ENCODE results near the gene AGBL4. TPM values are rescaled to one million over a fixed set of nuclear protein-coding genes. Genes with fewer than 3 reads are reported as not detected.
"Not testable (repeated sequence)": the region's sequence is repeated elsewhere in the genome, so short reads cannot be mapped to it uniquely, and the experiment has no call there.

The AGBL4 gene
- total and polyA plus RNA-seq, 2 experiments from 2014 or later: not detected

GRCh38 chr1:49854741-49855140, 169.0 kb downstream of the AGBL4 start:
- Histone ChIP-seq H3K4me2 (ENCODE audit: unreplicated experiment) (no peak overlapping the region), H3K27ac (no peak overlapping the region), H3K79me2 (ENCODE audit: insufficient read depth) (no peaks in the 10 kb centered on the region), H3K9me2 (ENCODE audit: insufficient read depth) (no peaks in the 10 kb centered on the region), H3K27me3 (replicated peaks; ENCODE audit: insufficient read depth) (no peaks in the 10 kb centered on the region), H3K4me3 (no peak overlapping the region), H3K9me3 (ENCODE audit: low read depth) (no peaks in the 10 kb centered on the region), H2AFZ (no peak overlapping the region), H4K20me1 (ENCODE audit: insufficient read depth) (no peaks in the 10 kb centered on the region), H3K4me1 (ENCODE audit: insufficient read depth) (no peaks in the 10 kb centered on the region), H3K9ac (no peak overlapping the region), H3K36me3 (ENCODE audit: low read depth) (no peaks in the 10 kb centered on the region), H3F3A (ENCODE audit: insufficient read depth) (no peaks in the 10 kb centered on the region)
- no peak for TF ChIP-seq EZH2phosphoT487 (IDR thresholded peaks at IDR 0.05; ENCODE audit: insufficient read depth, low read depth)
- no peak for TF ChIP-seq EZH2 (IDR thresholded peaks at IDR 0.05; ENCODE audit: insufficient read depth, poor library complexity, severe bottlenecking)
- in situ Hi-C loops (cut with MboI): no loop called here
- no peak for DNase-seq

GRCh38 chr1:49842596-49842995, 181.2 kb downstream of the AGBL4 start:
- Histone ChIP-seq H3K4me2 (ENCODE audit: unreplicated experiment) (no peak overlapping the region), H3K79me2 (ENCODE audit: insufficient read depth) (no peaks in the 10 kb centered on the region), H2AFZ (no peak overlapping the region), H3K27me3 (replicated peaks; ENCODE audit: insufficient read depth) (no peaks in the 10 kb centered on the region), H3K9ac (no peak overlapping the region), H3K9me3 (ENCODE audit: low read depth) (no peaks in the 10 kb centered on the region), H3F3A (ENCODE audit: insufficient read depth) (no peaks in the 10 kb centered on the region), H3K27ac (no peak overlapping the region), H3K4me1 (ENCODE audit: insufficient read depth) (no peaks in the 10 kb centered on the region), H3K36me3 (ENCODE audit: low read depth) (no peaks in the 10 kb centered on the region), H3K9me2 (ENCODE audit: insufficient read depth) (no peaks in the 10 kb centered on the region), H3K4me3 (no peak overlapping the region), H4K20me1 (ENCODE audit: insufficient read depth) (no peaks in the 10 kb centered on the region)
- 20 to 37% methylated on average over 2 of the region's 2 CpGs for WGBS, 2 experiments (ENCODE audit: low coverage in 1 of 2, low lambda C conversion rate in 2 of 2, missing lambda C conversion rate in 2 of 2)
- TF ChIP-seq EZH2phosphoT487 (IDR thresholded peaks at IDR 0.05; ENCODE audit: insufficient read depth, low read depth): no peak
- no peak for TF ChIP-seq EZH2 (IDR thresholded peaks at IDR 0.05; ENCODE audit: insufficient read depth, poor library complexity, severe bottlenecking)
- in situ Hi-C loops (cut with MboI): no loop called here
- no peak for DNase-seq

GRCh38 chr1:49841767-49842166, 182.0 kb downstream of the AGBL4 start:
- WGBS, 2 experiments (ENCODE audit: low coverage in 1 of 2, low lambda C conversion rate in 2 of 2, missing lambda C conversion rate in 2 of 2): 50 to 53% methylated on average over 11 to 13 of the region's 13 CpGs
- DNase-seq: no peak
- H3K4me2 ChIP-seq (ENCODE audit: unreplicated experiment): no peak overlapping the region

GRCh38 chr1:49824261-49824660, 199.5 kb downstream of the AGBL4 start:
- no peaks in the 10 kb centered on the region for H3K4me1 ChIP-seq (ENCODE audit: insufficient read depth)
- WGBS, 2 experiments (ENCODE audit: low coverage in 1 of 2, low lambda C conversion rate in 2 of 2, missing lambda C conversion rate in 2 of 2): 0% methylated on average over 1 of the region's 1 CpG
- TF ChIP-seq EZH2 (IDR thresholded peaks at IDR 0.05; ENCODE audit: insufficient read depth, poor library complexity, severe bottlenecking) (no peak), EZH2phosphoT487 (IDR thresholded peaks at IDR 0.05; ENCODE audit: insufficient read depth, low read depth) (no peak)
- H4K20me1 ChIP-seq (ENCODE audit: insufficient read depth): no peaks in the 10 kb centered on the region
- H3K9ac ChIP-seq: no peak overlapping the region
- H3K79me2 ChIP-seq (ENCODE audit: insufficient read depth): no peaks in the 10 kb centered on the region
- in situ Hi-C loops (cut with MboI): no loop called here
- H2AFZ ChIP-seq: no peak overlapping the region
- no peak overlapping the region for H3K4me3 ChIP-seq
- DNase-seq: no peak
- H3F3A ChIP-seq (ENCODE audit: insufficient read depth): no peaks in the 10 kb centered on the region
- no peaks in the 10 kb centered on the region for H3K9me3 ChIP-seq (ENCODE audit: low read depth)
- no peak overlapping the region for H3K27ac ChIP-seq
- no peak overlapping the region for H3K4me2 ChIP-seq (ENCODE audit: unreplicated experiment)
- no peaks in the 10 kb centered on the region for H3K36me3 ChIP-seq (ENCODE audit: low read depth)
- H3K9me2 ChIP-seq (ENCODE audit: insufficient read depth): no peaks in the 10 kb centered on the region
- H3K27me3 ChIP-seq (replicated peaks; ENCODE audit: insufficient read depth): no peaks in the 10 kb centered on the region

More at GRCh38 chr1:49841767-49842166, 182.0 kb downstream of the AGBL4 start:
- Histone ChIP-seq H4K20me1 (ENCODE audit: insufficient read depth) (no peaks in the 10 kb centered on the region), H3K27ac (no peak overlapping the region), H3K27me3 (replicated peaks; ENCODE audit: insufficient read depth) (no peaks in the 10 kb centered on the region), H3K4me3 (no peak overlapping the region), H3K9ac (no peak overlapping the region), H3K79me2 (ENCODE audit: insufficient read depth) (no peaks in the 10 kb centered on the region), H3K9me3 (ENCODE audit: low read depth) (no peaks in the 10 kb centered on the region), H3K9me2 (ENCODE audit: insufficient read depth) (no peaks in the 10 kb centered on the region), H3K4me1 (ENCODE audit: insufficient read depth) (no peaks in the 10 kb centered on the region), H3K36me3 (ENCODE audit: low read depth) (no peaks in the 10 kb centered on the region), H2AFZ (no peak overlapping the region), H3F3A (ENCODE audit: insufficient read depth) (no peaks in the 10 kb centered on the region)
- TF ChIP-seq EZH2 (IDR thresholded peaks at IDR 0.05; ENCODE audit: insufficient read depth, poor library complexity, severe bottlenecking): no peak
- no peak for TF ChIP-seq EZH2phosphoT487 (IDR thresholded peaks at IDR 0.05; ENCODE audit: insufficient read depth, low read depth)
- in situ Hi-C loops (cut with MboI): no loop called here

- WGBS, 2 experiments (ENCODE audit: low coverage in 1 of 2, low lambda C conversion rate in 2 of 2, missing lambda C conversion rate in 2 of 2): 0% methylated on average over 2 of the region's 2 CpGs
- in situ Hi-C loops (cut with MboI): no loop called here
- Histone ChIP-seq H4K20me1 (ENCODE audit: insufficient read depth) (no peaks in the 10 kb centered on the region), H3K9me2 (ENCODE audit: insufficient read depth) (no peaks in the 10 kb centered on the region), H3K4me1 (ENCODE audit: insufficient read depth) (no peaks in the 10 kb centered on the region), H3K27ac (no peak overlapping the region), H3K36me3 (ENCODE audit: low read depth) (no peaks in the 10 kb centered on the region), H3K27me3 (replicated peaks; ENCODE audit: insufficient read depth) (no peaks in the 10 kb centered on the region), H3K4me2 (ENCODE audit: unreplicated experiment) (no peak overlapping the region), H3K79me2 (ENCODE audit: insufficient read depth) (no peaks in the 10 kb centered on the region), H2AFZ (no peak overlapping the region), H3K4me3 (no peak overlapping the region), H3K9ac (no peak overlapping the region), H3K9me3 (ENCODE audit: low read depth) (peaks cover 6% of the 10 kb centered on the region), H3F3A (ENCODE audit: insufficient read depth) (no peaks in the 10 kb centered on the region)
- no peak for DNase-seq
- TF ChIP-seq EZH2phosphoT487 (IDR thresholded peaks at IDR 0.05; ENCODE audit: insufficient read depth, low read depth) (no peak), EZH2 (IDR thresholded peaks at IDR 0.05; ENCODE audit: insufficient read depth, poor library complexity, severe bottlenecking) (no peak)
Measured at GRCh38 chr1:49817681-49818080, 206.1 kb downstream of the AGBL4 start.

GRCh38 chr1:49787013-49787412, 236.7 kb downstream of the AGBL4 start:
- H3K4me2 ChIP-seq (ENCODE audit: unreplicated experiment); H3K4me1 ChIP-seq (ENCODE audit: insufficient read depth); H3K27me3 ChIP-seq (replicated peaks; ENCODE audit: insufficient read depth); DNase-seq; H4K20me1 ChIP-seq (ENCODE audit: insufficient read depth); H3K9me3 ChIP-seq (ENCODE audit: low read depth); H3K36me3 ChIP-seq (ENCODE audit: low read depth); H2AFZ ChIP-seq; H3K79me2 ChIP-seq (ENCODE audit: insufficient read depth); H3K4me3 ChIP-seq; H3F3A ChIP-seq (ENCODE audit: insufficient read depth); H3K9me2 ChIP-seq (ENCODE audit: insufficient read depth); in situ Hi-C loops (cut with MboI); H3K9ac ChIP-seq; H3K27ac ChIP-seq: not testable (repeated sequence)
- WGBS, 2 experiments (ENCODE audit: low coverage in 1 of 2, low lambda C conversion rate in 2 of 2, missing lambda C conversion rate in 2 of 2): 56 to 62% methylated on average over 17 of the region's 17 CpGs

All from GM23248 (cell line).